ENCODE results near the gene TANGO6. TPM values are rescaled to one million over a fixed set of nuclear protein-coding genes. Genes with fewer than 3 reads are reported as not detected.

TANGO6 gene
- polyA plus RNA-seq, 1 donor (not counting 4 experiments of a cell fraction or from before 2014, with no cell fraction given) = 13.1 TPM

GRCh38 chr16:69019811-69020210, 176.5 kb downstream of the TANGO6 start:
- no peaks in the 10 kb centered on the region for H3K27me3 ChIP-seq (ENCODE audit: control insufficient read depth, extremely low read depth, insufficient read depth, low read length)
- dilution Hi-C loops (cut with MboI; ENCODE audit: extremely low pct_ligation_motif_present, low sequenced_read_pairs) = no loop called here
- H2AFZ ChIP-seq (ENCODE audit: control insufficient read depth, low read length) = no peak overlapping the region
- H3K27ac ChIP-seq (ENCODE audit: control insufficient read depth, insufficient read depth, low read length) = no peak overlapping the region
- FAIRE-seq (no peak), DNase-seq (ENCODE audit: low read depth, low spot score) (no peak)
- no peaks in the 10 kb centered on the region for H3K9me1 ChIP-seq (ENCODE audit: control insufficient read depth, extremely low read depth, insufficient read depth, low read length)
- H3K9me3 ChIP-seq (ENCODE audit: control insufficient read depth, low read depth, low read length) = no peaks in the 10 kb centered on the region
- H4K20me1 ChIP-seq (ENCODE audit: control insufficient read depth, extremely low read depth, insufficient read depth, low read length) = no peaks in the 10 kb centered on the region
- H3K9ac ChIP-seq (ENCODE audit: control insufficient read depth, extremely low read depth, insufficient read depth, low read length) = no peak overlapping the region
- peaks cover 0 to under 1% of the 10 kb centered on the region in 2 experiments for H3K36me3 ChIP-seq (ENCODE audit: control insufficient read depth in 2 of 2, extremely low read depth in 1 of 2, insufficient read depth in 2 of 2, low read length in 2 of 2)
- no peak overlapping the region for H3K4me3 ChIP-seq (ENCODE audit: control insufficient read depth in 2 of 3, extremely low read depth in 1 of 3, insufficient read depth in 2 of 3, low read depth in 1 of 3, low read length in 3 of 3)
- no peak for TF ChIP-seq CTCF (optimal IDR thresholded peaks at IDR 0.05 in 1 of 3, IDR thresholded peaks at IDR 0.05 in 1 of 3, conservative IDR thresholded peaks at IDR 0.05 in 1 of 3; ENCODE audit: extremely low read depth in 1 of 3, insufficient read depth in 2 of 3, low read length in 3 of 3)
- no peak for TF ChIP-seq EZH2 (IDR thresholded peaks at IDR 0.05; ENCODE audit: low read length)
- no peak overlapping the region for H3K4me2 ChIP-seq (ENCODE audit: control insufficient read depth, extremely low read depth, insufficient read depth, low read depth, low read length)
- no peaks in the 10 kb centered on the region for H3K79me2 ChIP-seq (ENCODE audit: control insufficient read depth, insufficient read depth, low read length)
- peaks cover 12% of the 10 kb centered on the region for H3K4me1 ChIP-seq (ENCODE audit: control insufficient read depth, extremely low read depth, insufficient read depth, low read length)

GRCh38 chr16:69029121-69029520, 185.8 kb downstream of the TANGO6 start:
- no peak overlapping the region for H3K9ac ChIP-seq (ENCODE audit: control insufficient read depth, extremely low read depth, insufficient read depth, low read length)
- no peak overlapping the region for H3K4me2 ChIP-seq (ENCODE audit: control insufficient read depth, extremely low read depth, insufficient read depth, low read depth, low read length)
- no peak overlapping the region for H3K4me3 ChIP-seq (ENCODE audit: control insufficient read depth in 2 of 3, extremely low read depth in 1 of 3, insufficient read depth in 2 of 3, low read depth in 1 of 3, low read length in 3 of 3)
- no peaks in the 10 kb centered on the region for H3K27me3 ChIP-seq (ENCODE audit: control insufficient read depth, extremely low read depth, insufficient read depth, low read length)
- FAIRE-seq = no peak
- no peak overlapping the region for H3K27ac ChIP-seq (ENCODE audit: control insufficient read depth, insufficient read depth, low read length)
- H3K4me1 ChIP-seq (ENCODE audit: control insufficient read depth, extremely low read depth, insufficient read depth, low read length) = peaks cover 3% of the 10 kb centered on the region
- no peaks in the 10 kb centered on the region for H3K9me1 ChIP-seq (ENCODE audit: control insufficient read depth, extremely low read depth, insufficient read depth, low read length)
- TF ChIP-seq CTCF (optimal IDR thresholded peaks at IDR 0.05 in 1 of 3, IDR thresholded peaks at IDR 0.05 in 1 of 3, conservative IDR thresholded peaks at IDR 0.05 in 1 of 3; ENCODE audit: extremely low read depth in 1 of 3, insufficient read depth in 2 of 3, low read length in 3 of 3) (no peak), EZH2 (IDR thresholded peaks at IDR 0.05; ENCODE audit: low read length) (no peak)
- no peak for DNase-seq (ENCODE audit: low read depth, low spot score)
- H2AFZ ChIP-seq (ENCODE audit: control insufficient read depth, low read length) = no peak overlapping the region
- dilution Hi-C loops (cut with MboI; ENCODE audit: extremely low pct_ligation_motif_present, low sequenced_read_pairs) = no loop called here
- H3K9me3 ChIP-seq (ENCODE audit: control insufficient read depth, low read depth, low read length) = no peaks in the 10 kb centered on the region
- peaks cover 3 to 15% of the 10 kb centered on the region in 2 experiments for H3K36me3 ChIP-seq (ENCODE audit: control insufficient read depth in 2 of 2, extremely low read depth in 1 of 2, insufficient read depth in 2 of 2, low read length in 2 of 2)
- no peaks in the 10 kb centered on the region for H4K20me1 ChIP-seq (ENCODE audit: control insufficient read depth, extremely low read depth, insufficient read depth, low read length)
- H3K79me2 ChIP-seq (ENCODE audit: control insufficient read depth, insufficient read depth, low read length) = no peaks in the 10 kb centered on the region

Data from keratinocyte (primary cell).